GM10266 (cell line): ENCODE measurements around the gene DDX31.

Experiments used
- DNase-seq: peaks from one replicate; pipeline ENCODE4 v3.0.0; 2012; ENCODE audit errors: extremely low spot score
- TF ChIP-seq, protein P1 (sequence below): IDR thresholded peaks from 2 replicates; pipeline ENCODE4 v1.5.1; 2012; ENCODE audit warnings: mild to moderate bottlenecking, low read depth; ENCODE audit not compliant: control insufficient read depth, insufficient read depth; ENCODE audit errors: missing control alignments

DDX31 gene

GRCh38 chr9:132560616-132561202 is 109.1 kb downstream of the DDX31 start:
- DNase-seq, result no peak
- TF ChIP-seq, protein P1, sequence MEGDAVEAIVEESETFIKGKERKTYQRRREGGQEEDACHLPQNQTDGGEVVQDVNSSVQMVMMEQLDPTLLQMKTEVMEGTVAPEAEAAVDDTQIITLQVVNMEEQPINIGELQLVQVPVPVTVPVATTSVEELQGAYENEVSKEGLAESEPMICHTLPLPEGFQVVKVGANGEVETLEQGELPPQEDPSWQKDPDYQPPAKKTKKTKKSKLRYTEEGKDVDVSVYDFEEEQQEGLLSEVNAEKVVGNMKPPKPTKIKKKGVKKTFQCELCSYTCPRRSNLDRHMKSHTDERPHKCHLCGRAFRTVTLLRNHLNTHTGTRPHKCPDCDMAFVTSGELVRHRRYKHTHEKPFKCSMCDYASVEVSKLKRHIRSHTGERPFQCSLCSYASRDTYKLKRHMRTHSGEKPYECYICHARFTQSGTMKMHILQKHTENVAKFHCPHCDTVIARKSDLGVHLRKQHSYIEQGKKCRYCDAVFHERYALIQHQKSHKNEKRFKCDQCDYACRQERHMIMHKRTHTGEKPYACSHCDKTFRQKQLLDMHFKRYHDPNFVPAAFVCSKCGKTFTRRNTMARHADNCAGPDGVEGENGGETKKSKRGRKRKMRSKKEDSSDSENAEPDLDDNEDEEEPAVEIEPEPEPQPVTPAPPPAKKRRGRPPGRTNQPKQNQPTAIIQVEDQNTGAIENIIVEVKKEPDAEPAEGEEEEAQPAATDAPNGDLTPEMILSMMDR, result no peak

DNA sequence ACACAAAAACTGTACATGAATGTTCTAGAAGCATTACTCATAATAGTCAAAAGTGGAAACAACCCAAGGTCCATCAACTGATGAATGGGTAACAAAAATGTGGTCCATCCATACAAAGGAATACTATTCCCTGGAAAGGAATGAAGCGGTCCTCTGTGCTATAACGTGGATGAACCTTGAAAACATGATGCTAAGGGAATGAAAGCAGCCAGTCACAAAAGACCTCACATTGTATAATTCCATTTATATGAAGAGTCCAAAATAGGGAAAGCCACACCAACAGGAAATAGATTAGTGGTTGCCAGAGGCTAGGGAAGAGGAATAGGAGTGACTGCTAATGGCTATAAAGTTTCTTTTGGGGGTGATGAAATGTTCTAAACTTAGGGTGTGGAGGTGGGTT is 110.1 kb downstream of the DDX31 start:
- TF ChIP-seq, protein P1, result no peak
- no peak for DNase-seq

- TF ChIP-seq, protein P1, result no peak
Observed at GRCh38 chr9:132557159-132557558, 112.6 kb downstream of the DDX31 start.

DNA sequence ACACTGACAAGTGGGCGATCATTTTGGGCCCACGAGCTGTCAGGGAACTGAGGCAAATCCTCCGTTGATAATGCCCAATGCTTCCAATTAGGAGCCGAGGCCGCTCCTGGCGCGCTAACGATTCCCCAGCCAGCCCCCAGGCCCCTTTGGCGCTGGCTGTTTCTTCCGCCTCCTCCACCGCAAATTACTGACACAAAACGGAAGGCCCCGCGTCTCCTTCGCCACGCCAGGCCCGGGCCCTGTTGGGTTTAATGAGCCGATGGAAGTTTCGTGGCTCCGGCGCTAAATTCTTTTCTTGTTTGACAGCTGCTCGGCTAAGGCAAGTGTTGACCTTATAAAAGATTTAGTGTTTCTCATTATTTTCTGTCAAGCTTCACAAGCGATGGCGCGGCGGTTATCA is 113.1 kb downstream of the DDX31 start:
- TF ChIP-seq, protein P1, result no peak
- DNase-seq, result no peak

More at GRCh38 chr9:132557159-132557558, 112.6 kb downstream of the DDX31 start:
- DNase-seq, result no peak

DNA sequence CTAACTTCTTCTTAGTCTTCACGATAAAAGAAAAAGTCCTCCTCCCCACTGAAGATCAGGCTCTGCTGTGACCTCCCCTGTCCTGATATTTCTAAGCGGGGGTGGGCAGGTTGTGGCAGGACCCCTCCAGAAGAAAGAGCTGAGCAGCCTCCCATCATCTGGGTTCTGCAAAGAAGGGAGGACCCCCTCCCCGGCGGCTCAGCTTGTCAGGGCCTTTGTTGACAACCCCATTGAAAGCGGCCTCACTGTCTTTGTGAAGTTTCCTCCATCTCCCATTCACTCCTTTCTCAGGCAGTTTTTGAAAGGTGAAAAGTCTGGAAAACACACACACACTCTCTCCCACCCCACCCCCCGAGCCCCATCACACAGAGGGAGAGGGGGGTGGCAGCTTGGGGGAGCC is 113.5 kb downstream of the DDX31 start:
- DNase-seq, result no peak
- TF ChIP-seq, protein P1, result no peak

GRCh38 chr9:132555528-132555927 is 114.3 kb downstream of the DDX31 start:
- TF ChIP-seq, protein P1, result no peak
- no peak for DNase-seq

DNA sequence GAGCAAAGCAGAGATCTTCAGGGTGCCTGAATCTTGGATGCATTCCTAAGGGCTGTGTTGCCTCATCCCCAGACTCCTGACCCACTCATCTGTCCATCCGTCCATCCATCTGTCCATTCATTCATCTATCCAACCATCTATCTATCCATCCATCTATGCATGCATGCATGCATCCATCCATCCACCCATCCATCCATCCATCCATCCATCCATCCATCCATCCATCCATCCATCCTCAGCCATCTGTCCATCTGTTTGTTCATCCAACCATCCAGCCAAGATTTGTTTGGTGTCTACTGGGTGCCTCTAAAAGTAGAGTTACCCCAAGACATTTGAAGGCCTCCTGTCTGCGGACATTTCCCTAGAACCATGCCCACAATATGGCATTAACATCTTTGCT is 115.0 kb downstream of the DDX31 start:
- TF ChIP-seq, protein P1, result no peak
- no peak for DNase-seq
